NK-92 (cell line): Measurements from ENCODE around the gene DNLZ.
"Not testable (repeated sequence)": the region's sequence is repeated elsewhere in the genome, so short reads cannot be mapped to it uniquely, and the experiment has no call there.

Source experiments
- DNase-seq: peaks from one replicate; lab custom pipeline; 2025; ENCODE audit not compliant: unreplicated experiment; lab: John Stamatoyannopoulos, UW

DNLZ gene

GRCh38 chr9:136320972-136321371, 42.6 kb downstream of the DNLZ start:
- DNase-seq: not testable (repeated sequence)

- not testable (repeated sequence) for DNase-seq
Observed at GRCh38 chr9:136319955-136320354, 43.6 kb downstream of the DNLZ start.

- not testable (repeated sequence) for DNase-seq
Observed at GRCh38 chr9:136319244-136319643, 44.3 kb downstream of the DNLZ start.

- no peak for DNase-seq
Observed at GRCh38 chr9:136318776-136319241, 44.7 kb downstream of the DNLZ start.

- DNase-seq: no peak
Observed at GRCh38 chr9:136318111-136318775, 45.3 kb downstream of the DNLZ start.

- no peak for DNase-seq
Observed at GRCh38 chr9:136317695-136318094, 45.8 kb downstream of the DNLZ start.

- no peak for DNase-seq
Observed at GRCh38 chr9:136316896-136317676, 46.5 kb downstream of the DNLZ start.

- DNase-seq: no peak
Observed at GRCh38 chr9:136316271-136316751, 47.2 kb downstream of the DNLZ start.

GRCh38 chr9:136314944-136315343, 48.6 kb downstream of the DNLZ start:
- DNase-seq: no peak

- DNase-seq: no peak
Observed at GRCh38 chr9:136314056-136314416, 49.5 kb downstream of the DNLZ start.

GRCh38 chr9:136313111-136314055, 50.2 kb downstream of the DNLZ start:
- no peak for DNase-seq

GRCh38 chr9:136312436-136312835, 51.1 kb downstream of the DNLZ start:
- DNase-seq: no peak

GRCh38 chr9:136312009-136312375, 51.6 kb downstream of the DNLZ start:
- no peak for DNase-seq

GRCh38 chr9:136311051-136312008, 52.2 kb downstream of the DNLZ start:
- DNase-seq: no peak

- no peak for DNase-seq
Observed at GRCh38 chr9:136310273-136311030, 53.1 kb downstream of the DNLZ start.

GRCh38 chr9:136309806-136310220, 53.7 kb downstream of the DNLZ start:
- no peak for DNase-seq
